Neural progenitor cell (in vitro differentiated cells): ENCODE data around the gene ATP7B.

ENCODE experiments used
- EZH2 ChIP-seq: fragments of 200-600 bp; sonication (generic); IDR thresholded peaks from 2 replicates; pipeline ENCODE4 v1.6.1; 2017; ENCODE audit warnings: antibody characterized with exemption, mild to moderate bottlenecking, moderate library complexity
- EZH2phosphoT487 ChIP-seq: fragments of 200-600 bp; sonication (generic); IDR thresholded peaks from 2 replicates; pipeline ENCODE4 v1.6.1; 2017; ENCODE audit warnings: antibody characterized with exemption
- TF ChIP-seq, protein P1 (sequence below): fragments of 200-600 bp; sonication (generic); IDR thresholded peaks from 2 replicates; pipeline ENCODE4 v1.5.1; 2017; ENCODE audit warnings: antibody characterized with exemption, mild to moderate bottlenecking

- TF ChIP-seq, protein P1, sequence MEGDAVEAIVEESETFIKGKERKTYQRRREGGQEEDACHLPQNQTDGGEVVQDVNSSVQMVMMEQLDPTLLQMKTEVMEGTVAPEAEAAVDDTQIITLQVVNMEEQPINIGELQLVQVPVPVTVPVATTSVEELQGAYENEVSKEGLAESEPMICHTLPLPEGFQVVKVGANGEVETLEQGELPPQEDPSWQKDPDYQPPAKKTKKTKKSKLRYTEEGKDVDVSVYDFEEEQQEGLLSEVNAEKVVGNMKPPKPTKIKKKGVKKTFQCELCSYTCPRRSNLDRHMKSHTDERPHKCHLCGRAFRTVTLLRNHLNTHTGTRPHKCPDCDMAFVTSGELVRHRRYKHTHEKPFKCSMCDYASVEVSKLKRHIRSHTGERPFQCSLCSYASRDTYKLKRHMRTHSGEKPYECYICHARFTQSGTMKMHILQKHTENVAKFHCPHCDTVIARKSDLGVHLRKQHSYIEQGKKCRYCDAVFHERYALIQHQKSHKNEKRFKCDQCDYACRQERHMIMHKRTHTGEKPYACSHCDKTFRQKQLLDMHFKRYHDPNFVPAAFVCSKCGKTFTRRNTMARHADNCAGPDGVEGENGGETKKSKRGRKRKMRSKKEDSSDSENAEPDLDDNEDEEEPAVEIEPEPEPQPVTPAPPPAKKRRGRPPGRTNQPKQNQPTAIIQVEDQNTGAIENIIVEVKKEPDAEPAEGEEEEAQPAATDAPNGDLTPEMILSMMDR, result no peak
- TF ChIP-seq EZH2phosphoT487 (no peak), EZH2 (no peak)
Measured at GRCh38 chr13:51922771-51923480, 88.3 kb downstream of the ATP7B start.
